DOHH2 (cell line): ENCODE measurements around the gene MYEOV.

Source experiments
- H3F3A ChIP-seq: fragments of 200-600 bp; sonication (generic), shearing (Covaris generic); 2 replicates; pipeline ENCODE4 v1.6.0; 2016; ENCODE audit warnings: antibody characterized with exemption, mild to moderate bottlenecking; ENCODE audit not compliant: control insufficient read depth, insufficient read depth
- H3K27ac ChIP-seq: fragments of 200-600 bp; sonication (generic); 2 replicates; pipeline ENCODE4 v1.5.1; 2014; ENCODE audit warnings: low read depth, mild to moderate bottlenecking, low read length, moderate library complexity
- H3K27me3 ChIP-seq: fragments of 200-600 bp; sonication (generic); 2 replicates; pipeline ENCODE4 v1.6.1; 2014; ENCODE audit warnings: mild to moderate bottlenecking, low read length, mixed read lengths; ENCODE audit not compliant: control insufficient read depth
- H3K36me3 ChIP-seq: fragments of 200-600 bp; sonication (generic); 2 replicates; pipeline ENCODE4 v1.6.1; 2014; ENCODE audit warnings: mild to moderate bottlenecking, low read length, moderate library complexity, mixed read lengths; ENCODE audit not compliant: control insufficient read depth
- H3K4me1 ChIP-seq: fragments of 200-600 bp; sonication (generic); 2 replicates; pipeline ENCODE4 v1.6.1; 2014; ENCODE audit warnings: mild to moderate bottlenecking, low read length, mixed read lengths; ENCODE audit not compliant: control insufficient read depth
- H3K4me2 ChIP-seq: fragments of 200-600 bp; sonication (generic); 2 replicates; pipeline ENCODE4 v1.6.0; 2014; ENCODE audit warnings: mild to moderate bottlenecking, low read length, moderate library complexity
- H3K4me3 ChIP-seq: fragments of 200-600 bp; sonication (generic); 2 replicates; pipeline ENCODE4 v1.5.1; 2014; ENCODE audit warnings: mild to moderate bottlenecking, low read length, mixed read lengths
- H3K79me2 ChIP-seq: fragments of 200-600 bp; sonication (generic); 2 replicates; pipeline ENCODE4 v1.6.1; 2014; ENCODE audit warnings: mild to moderate bottlenecking, low read length, mixed read lengths; ENCODE audit not compliant: control insufficient read depth
- H3K9me2 ChIP-seq: fragments of 200-600 bp; sonication (generic); replicated peaks from 2 replicates; pipeline ENCODE4 v1.6.1; 2014; ENCODE audit warnings: mild to moderate bottlenecking, low read length, mixed read lengths; ENCODE audit not compliant: control insufficient read depth
- H3K9me3 ChIP-seq: fragments of 200-600 bp; sonication (generic); 2 replicates; pipeline ENCODE4 v1.6.1; 2014; ENCODE audit warnings: antibody characterized with exemption, low read length, mixed read lengths; ENCODE audit not compliant: control insufficient read depth, insufficient read depth
- H4K20me1 ChIP-seq: fragments of 200-600 bp; sonication (generic); 2 replicates; pipeline ENCODE4 v1.6.0; 2014; ENCODE audit warnings: low read depth, mild to moderate bottlenecking, antibody characterized with exemption, low read length, moderate library complexity; ENCODE audit not compliant: control insufficient read depth, insufficient read depth
- EZH2phosphoT487 ChIP-seq: fragments of 200-600 bp; sonication (generic); IDR thresholded peaks from 2 replicates; pipeline ENCODE4 v1.6.1; 2017; ENCODE audit warnings: borderline replicate concordance, mild to moderate bottlenecking, antibody characterized with exemption, low read length, moderate library complexity, mixed read lengths
- TF ChIP-seq, protein P1 (sequence below): fragments of 200-600 bp; sonication (generic); IDR thresholded peaks from one replicate; pipeline ENCODE4 v1.5.1; 2014; ENCODE audit warnings: antibody characterized with exemption, mild to moderate bottlenecking, low read depth, low read length; ENCODE audit not compliant: poor library complexity, severe bottlenecking

Gene MYEOV

GRCh38 chr11:69280451-69280850, 13.5 kb upstream of the MYEOV start:
- H4K20me1 ChIP-seq = no peaks in the 10 kb centered on the region
- H3K27me3 ChIP-seq = no peaks in the 10 kb centered on the region; the same call in 1 of the 2 replicates
- no peaks in the 10 kb centered on the region for H3K36me3 ChIP-seq
- no peak overlapping the region for H3K27ac ChIP-seq
- no peaks in the 10 kb centered on the region for H3K79me2 ChIP-seq
- no peaks in the 10 kb centered on the region for H3K9me2 ChIP-seq
- TF ChIP-seq, protein P1, sequence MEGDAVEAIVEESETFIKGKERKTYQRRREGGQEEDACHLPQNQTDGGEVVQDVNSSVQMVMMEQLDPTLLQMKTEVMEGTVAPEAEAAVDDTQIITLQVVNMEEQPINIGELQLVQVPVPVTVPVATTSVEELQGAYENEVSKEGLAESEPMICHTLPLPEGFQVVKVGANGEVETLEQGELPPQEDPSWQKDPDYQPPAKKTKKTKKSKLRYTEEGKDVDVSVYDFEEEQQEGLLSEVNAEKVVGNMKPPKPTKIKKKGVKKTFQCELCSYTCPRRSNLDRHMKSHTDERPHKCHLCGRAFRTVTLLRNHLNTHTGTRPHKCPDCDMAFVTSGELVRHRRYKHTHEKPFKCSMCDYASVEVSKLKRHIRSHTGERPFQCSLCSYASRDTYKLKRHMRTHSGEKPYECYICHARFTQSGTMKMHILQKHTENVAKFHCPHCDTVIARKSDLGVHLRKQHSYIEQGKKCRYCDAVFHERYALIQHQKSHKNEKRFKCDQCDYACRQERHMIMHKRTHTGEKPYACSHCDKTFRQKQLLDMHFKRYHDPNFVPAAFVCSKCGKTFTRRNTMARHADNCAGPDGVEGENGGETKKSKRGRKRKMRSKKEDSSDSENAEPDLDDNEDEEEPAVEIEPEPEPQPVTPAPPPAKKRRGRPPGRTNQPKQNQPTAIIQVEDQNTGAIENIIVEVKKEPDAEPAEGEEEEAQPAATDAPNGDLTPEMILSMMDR = no peak
- TF ChIP-seq EZH2phosphoT487 = no peak
- H3K9me3 ChIP-seq = no peaks in the 10 kb centered on the region
- H3K4me3 ChIP-seq = no peak overlapping the region
- no peaks in the 10 kb centered on the region for H3F3A ChIP-seq
- H3K4me1 ChIP-seq = no peaks in the 10 kb centered on the region
- H3K4me2 ChIP-seq = no peak overlapping the region

DNA sequence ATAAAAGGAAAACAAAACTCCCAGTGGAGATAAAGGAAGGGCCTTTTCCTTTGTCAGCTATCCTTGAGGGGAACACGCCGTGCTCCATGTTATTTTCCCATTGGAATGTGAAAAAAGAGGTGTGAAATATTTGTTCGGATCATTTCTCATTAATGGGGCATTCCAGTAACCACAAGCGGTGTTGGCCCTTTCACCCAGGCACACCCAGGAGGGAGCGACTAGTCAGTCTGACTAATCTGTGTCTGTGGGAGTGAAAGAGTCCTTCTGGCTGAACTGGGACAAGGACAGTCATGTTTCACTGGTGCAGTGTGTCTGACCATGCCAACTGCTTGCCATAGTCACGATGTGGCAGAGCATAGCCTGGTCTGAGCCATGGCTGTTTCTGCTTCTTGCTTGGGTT, 13.0 kb upstream of the MYEOV start:
- no peaks in the 10 kb centered on the region for H3K36me3 ChIP-seq
- no peaks in the 10 kb centered on the region for H3K4me1 ChIP-seq
- no peaks in the 10 kb centered on the region for H3F3A ChIP-seq
- no peak for TF ChIP-seq EZH2phosphoT487
- TF ChIP-seq, protein P1 = no peak
- no peaks in the 10 kb centered on the region for H3K79me2 ChIP-seq
- H3K27ac ChIP-seq = no peak overlapping the region
- H3K4me2 ChIP-seq = no peak overlapping the region
- no peaks in the 10 kb centered on the region for H3K9me2 ChIP-seq
- no peaks in the 10 kb centered on the region for H3K9me3 ChIP-seq
- H4K20me1 ChIP-seq = no peaks in the 10 kb centered on the region
- no peak overlapping the region for H3K4me3 ChIP-seq
- H3K27me3 ChIP-seq = no peaks in the 10 kb centered on the region; the same call in 1 of the 2 replicates

GRCh38 chr11:69283446-69283845, 10.5 kb upstream of the MYEOV start:
- no peaks in the 10 kb centered on the region for H3K27me3 ChIP-seq
- H3K36me3 ChIP-seq = no peaks in the 10 kb centered on the region
- no peaks in the 10 kb centered on the region for H4K20me1 ChIP-seq
- H3K9me3 ChIP-seq = no peaks in the 10 kb centered on the region
- H3K4me2 ChIP-seq = no peak overlapping the region
- TF ChIP-seq EZH2phosphoT487 = no peak
- TF ChIP-seq, protein P1 = no peak
- H3F3A ChIP-seq = no peaks in the 10 kb centered on the region
- H3K4me3 ChIP-seq = no peak overlapping the region
- no peaks in the 10 kb centered on the region for H3K4me1 ChIP-seq
- no peaks in the 10 kb centered on the region for H3K79me2 ChIP-seq
- H3K27ac ChIP-seq = no peak overlapping the region
- no peaks in the 10 kb centered on the region for H3K9me2 ChIP-seq
